K562 (cell line): ENCODE results near the gene SCGB1D1. TPM values are rescaled to one million over a fixed set of nuclear protein-coding genes. Genes with fewer than 3 reads are reported as not detected.

ENCODE experiments used
- polyA plus RNA-seq, 8 experiments: library from polyadenylated mRNA; depleted of rRNA in 4 of 8; stranded (reverse) in 5 of 8; unstranded in 3 of 8; fragments of >200 nt; fragmentation: Nextera tagmentation in 2 of 8; fragmentation: Illumina TruSeq in 1 of 8; extraction: Ambion mirVana in 2 of 8; extraction: Trizol in 1 of 8; gene quantifications; 2 replicates each; pipeline versions ENCODE4 v1.2.1 to v1.2.3, GENCODE V29; 2011 to 2014; ENCODE audit warnings: inconsistent platforms in 1 of 8, missing spikeins in 1 of 8
- total RNA-seq, 7 experiments: library from RNA; depleted of rRNA in 6 of 7; stranded (reverse); fragments of >200 nt in 6 of 7; fragmentation: Illumina TruSeq in 2 of 7; extraction: Trizol in 2 of 7; gene quantifications; 2 replicates each; pipeline versions ENCODE4 v1.2.1 to v1.2.3, GENCODE V29; 2011 to 2021; ENCODE audit warnings: low replicate concordance in 1 of 7

Gene SCGB1D1
- total and polyA plus RNA-seq, 9 of the 15 experiments (the other 6 are each of a cell fraction or from before 2014, with no cell fraction given) = not detected

Other genes with a start within 250 kb of the SCGB1D1 start
Only the 7 nearest of the 9 such genes appear.
- 542 and 714 TPM in 2 replicates for gene FTH1, start 222.6 kb upstream of the SCGB1D1 start, total RNA-seq (2014; rRNA removed)
- gene FTH1, start 222.6 kb upstream of the SCGB1D1 start, total RNA-seq (2014; rRNA removed; fragmentation: Illumina TruSeq; extraction: Trizol) = 854 and 941 TPM in 2 replicates
- gene FTH1, start 222.6 kb upstream of the SCGB1D1 start, total RNA-seq (2015; rRNA removed; fragmentation: Illumina TruSeq; extraction: Trizol) = 794 and 802 TPM in 2 replicates
- 1,987 and 1,991 TPM in 2 replicates for gene FTH1, start 222.6 kb upstream of the SCGB1D1 start, total RNA-seq (2021)
- gene FTH1, start 222.6 kb upstream of the SCGB1D1 start, polyA plus RNA-seq (2011; rRNA removed) = 692 and 749 TPM in 2 replicates
- gene FTH1, start 222.6 kb upstream of the SCGB1D1 start, polyA plus RNA-seq (2014; fragmentation: Illumina TruSeq; extraction: Trizol) = 2,369 and 3,146 TPM in 2 replicates
- gene FTH1, start 222.6 kb upstream of the SCGB1D1 start, polyA plus RNA-seq (2014; fragmentation: Nextera tagmentation; extraction: Ambion mirVana) = 100 to 1,000 TPM; 370 to 426 TPM
- gene FTH1, start 222.6 kb upstream of the SCGB1D1 start, polyA plus RNA-seq (2014; rRNA removed) = 1,104 and 1,916 TPM in 2 replicates
- gene INCENP, start 66.2 kb upstream of the SCGB1D1 start, total RNA-seq (2014; rRNA removed) = 51.4 and 59.4 TPM in 2 replicates
- 25.0 and 35.2 TPM in 2 replicates for gene INCENP, start 66.2 kb upstream of the SCGB1D1 start, total RNA-seq (2014; rRNA removed; fragmentation: Illumina TruSeq; extraction: Trizol)
- 28.2 and 29.9 TPM in 2 replicates for gene INCENP, start 66.2 kb upstream of the SCGB1D1 start, total RNA-seq (2015; rRNA removed; fragmentation: Illumina TruSeq; extraction: Trizol)
- 78.1 and 97.9 TPM in 2 replicates for gene INCENP, start 66.2 kb upstream of the SCGB1D1 start, total RNA-seq (2021)
- 25.2 and 37.0 TPM in 2 replicates for gene INCENP, start 66.2 kb upstream of the SCGB1D1 start, polyA plus RNA-seq (2011; rRNA removed)
- 40.9 and 52.0 TPM in 2 replicates for gene INCENP, start 66.2 kb upstream of the SCGB1D1 start, polyA plus RNA-seq (2014; fragmentation: Illumina TruSeq; extraction: Trizol)
- gene INCENP, start 66.2 kb upstream of the SCGB1D1 start, polyA plus RNA-seq (2014; fragmentation: Nextera tagmentation; extraction: Ambion mirVana) = 1 to 10 TPM; 1.1 to 3.3 TPM
- 41.9 and 46.4 TPM in 2 replicates for gene INCENP, start 66.2 kb upstream of the SCGB1D1 start, polyA plus RNA-seq (2014; rRNA removed)
- gene SCGB2A1, start 18.5 kb downstream of the SCGB1D1 start, total RNA-seq (2014; rRNA removed) = not detected in 2 replicates
- gene SCGB2A1, start 18.5 kb downstream of the SCGB1D1 start, total RNA-seq (2014; rRNA removed; fragmentation: Illumina TruSeq; extraction: Trizol) = not detected in 2 replicates
- not detected in 2 replicates for gene SCGB2A1, start 18.5 kb downstream of the SCGB1D1 start, total RNA-seq (2015; rRNA removed; fragmentation: Illumina TruSeq; extraction: Trizol)
- not detected in 2 replicates for gene SCGB2A1, start 18.5 kb downstream of the SCGB1D1 start, total RNA-seq (2021)
- not detected in 2 replicates for gene SCGB2A1, start 18.5 kb downstream of the SCGB1D1 start, polyA plus RNA-seq (2011; rRNA removed)
- not detected in 2 replicates for gene SCGB2A1, start 18.5 kb downstream of the SCGB1D1 start, polyA plus RNA-seq (2014; fragmentation: Illumina TruSeq; extraction: Trizol)
- not detected for gene SCGB2A1, start 18.5 kb downstream of the SCGB1D1 start, polyA plus RNA-seq (2014; fragmentation: Nextera tagmentation; extraction: Ambion mirVana)
- not detected in 2 replicates for gene SCGB2A1, start 18.5 kb downstream of the SCGB1D1 start, polyA plus RNA-seq (2014; rRNA removed)
- not detected in 2 replicates for gene SCGB1D2, start 52.0 kb downstream of the SCGB1D1 start, total RNA-seq (2014; rRNA removed)
- gene SCGB1D2, start 52.0 kb downstream of the SCGB1D1 start, total RNA-seq (2014; rRNA removed; fragmentation: Illumina TruSeq; extraction: Trizol) = not detected in 2 replicates
- not detected in 2 replicates for gene SCGB1D2, start 52.0 kb downstream of the SCGB1D1 start, total RNA-seq (2015; rRNA removed; fragmentation: Illumina TruSeq; extraction: Trizol)
- not detected in 2 replicates for gene SCGB1D2, start 52.0 kb downstream of the SCGB1D1 start, total RNA-seq (2021)
- gene SCGB1D2, start 52.0 kb downstream of the SCGB1D1 start, polyA plus RNA-seq (2011; rRNA removed) = not detected in 2 replicates
- gene SCGB1D2, start 52.0 kb downstream of the SCGB1D1 start, polyA plus RNA-seq (2014; fragmentation: Illumina TruSeq; extraction: Trizol) = not detected in 2 replicates
- not detected for gene SCGB1D2, start 52.0 kb downstream of the SCGB1D1 start, polyA plus RNA-seq (2014; fragmentation: Nextera tagmentation; extraction: Ambion mirVana)
- not detected in 2 replicates for gene SCGB1D2, start 52.0 kb downstream of the SCGB1D1 start, polyA plus RNA-seq (2014; rRNA removed)
- gene SCGB2A2, start 79.9 kb downstream of the SCGB1D1 start, total RNA-seq (2014; rRNA removed) = not detected in 2 replicates
- gene SCGB2A2, start 79.9 kb downstream of the SCGB1D1 start, total RNA-seq (2014; rRNA removed; fragmentation: Illumina TruSeq; extraction: Trizol) = not detected in 2 replicates
- not detected in 2 replicates for gene SCGB2A2, start 79.9 kb downstream of the SCGB1D1 start, total RNA-seq (2015; rRNA removed; fragmentation: Illumina TruSeq; extraction: Trizol)
- gene SCGB2A2, start 79.9 kb downstream of the SCGB1D1 start, total RNA-seq (2021) = not detected in 2 replicates
- not detected in 2 replicates for gene SCGB2A2, start 79.9 kb downstream of the SCGB1D1 start, polyA plus RNA-seq (2011; rRNA removed)
- gene SCGB2A2, start 79.9 kb downstream of the SCGB1D1 start, polyA plus RNA-seq (2014; fragmentation: Illumina TruSeq; extraction: Trizol) = not detected in 2 replicates
- not detected for gene SCGB2A2, start 79.9 kb downstream of the SCGB1D1 start, polyA plus RNA-seq (2014; fragmentation: Nextera tagmentation; extraction: Ambion mirVana)
- not detected in 2 replicates for gene SCGB2A2, start 79.9 kb downstream of the SCGB1D1 start, polyA plus RNA-seq (2014; rRNA removed)
- gene SCGB1D4, start 108.9 kb downstream of the SCGB1D1 start, total RNA-seq (2014; rRNA removed) = not detected in 2 replicates
- not detected in 2 replicates for gene SCGB1D4, start 108.9 kb downstream of the SCGB1D1 start, total RNA-seq (2014; rRNA removed; fragmentation: Illumina TruSeq; extraction: Trizol)
- gene SCGB1D4, start 108.9 kb downstream of the SCGB1D1 start, total RNA-seq (2015; rRNA removed; fragmentation: Illumina TruSeq; extraction: Trizol) = not detected in 2 replicates
- not detected in 2 replicates for gene SCGB1D4, start 108.9 kb downstream of the SCGB1D1 start, total RNA-seq (2021)
- not detected in 2 replicates for gene SCGB1D4, start 108.9 kb downstream of the SCGB1D1 start, polyA plus RNA-seq (2011; rRNA removed)
- not detected in 2 replicates for gene SCGB1D4, start 108.9 kb downstream of the SCGB1D1 start, polyA plus RNA-seq (2014; fragmentation: Illumina TruSeq; extraction: Trizol)
- not detected for gene SCGB1D4, start 108.9 kb downstream of the SCGB1D1 start, polyA plus RNA-seq (2014; fragmentation: Nextera tagmentation; extraction: Ambion mirVana)
- not detected in 2 replicates for gene SCGB1D4, start 108.9 kb downstream of the SCGB1D1 start, polyA plus RNA-seq (2014; rRNA removed)
- 18.0 and 23.0 TPM in 2 replicates for gene ASRGL1, start 147.2 kb downstream of the SCGB1D1 start, total RNA-seq (2014; rRNA removed)
- 10.7 and 11.2 TPM in 2 replicates for gene ASRGL1, start 147.2 kb downstream of the SCGB1D1 start, total RNA-seq (2014; rRNA removed; fragmentation: Illumina TruSeq; extraction: Trizol)
- gene ASRGL1, start 147.2 kb downstream of the SCGB1D1 start, total RNA-seq (2015; rRNA removed; fragmentation: Illumina TruSeq; extraction: Trizol) = 9.2 and 9.8 TPM in 2 replicates
- gene ASRGL1, start 147.2 kb downstream of the SCGB1D1 start, total RNA-seq (2021) = 15.9 and 18.3 TPM in 2 replicates
- gene ASRGL1, start 147.2 kb downstream of the SCGB1D1 start, polyA plus RNA-seq (2011; rRNA removed) = 10.9 and 17.4 TPM in 2 replicates
- 8.7 and 9.9 TPM in 2 replicates for gene ASRGL1, start 147.2 kb downstream of the SCGB1D1 start, polyA plus RNA-seq (2014; fragmentation: Illumina TruSeq; extraction: Trizol)
- gene ASRGL1, start 147.2 kb downstream of the SCGB1D1 start, polyA plus RNA-seq (2014; fragmentation: Nextera tagmentation; extraction: Ambion mirVana) = 1 to 10 TPM; 3.1 to 4.3 TPM
- 13.0 and 14.4 TPM in 2 replicates for gene ASRGL1, start 147.2 kb downstream of the SCGB1D1 start, polyA plus RNA-seq (2014; rRNA removed)